NCI-H446 (cell line): Measurements from ENCODE around the gene PNLDC1.
"Not testable (repeated sequence)": the region's sequence is repeated elsewhere in the genome, so short reads cannot be mapped to it uniquely, and the experiment has no call there.

Source experiments
- DNase-seq, 2 experiments: peaks; one replicate each; lab custom pipeline; 2025; lab: John Stamatoyannopoulos, UW

Gene PNLDC1

GRCh38 chr6:159819932-159820640 lies 20.0 kb downstream of the PNLDC1 start:
- DNase-seq, result no peak

- no peak for DNase-seq
Measured at GRCh38 chr6:159821122-159821521, 21.0 kb downstream of the PNLDC1 start.

GRCh38 chr6:159821726-159822125 lies 21.6 kb downstream of the PNLDC1 start:
- no peak for DNase-seq

DNA sequence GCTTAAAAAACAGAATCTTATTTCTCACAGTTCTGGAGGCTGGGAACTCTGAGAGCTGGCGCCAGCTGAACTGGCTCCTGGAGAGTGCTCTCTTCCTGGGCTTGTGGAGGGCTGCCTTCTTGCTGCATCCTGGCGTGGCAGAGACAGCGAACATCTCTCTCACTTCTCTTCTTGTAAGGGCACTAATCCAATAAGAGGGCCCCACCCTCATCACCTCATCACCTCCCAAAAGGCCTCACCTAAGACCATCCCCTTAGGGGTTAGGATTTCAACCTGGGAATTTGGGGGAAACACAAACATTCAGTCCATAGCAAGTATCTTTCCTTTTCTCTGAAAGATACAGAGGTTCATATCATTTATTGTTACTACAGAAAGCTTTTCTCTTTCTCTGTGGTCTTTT lies 23.9 kb downstream of the PNLDC1 start:
- DNase-seq, result no peak

DNA sequence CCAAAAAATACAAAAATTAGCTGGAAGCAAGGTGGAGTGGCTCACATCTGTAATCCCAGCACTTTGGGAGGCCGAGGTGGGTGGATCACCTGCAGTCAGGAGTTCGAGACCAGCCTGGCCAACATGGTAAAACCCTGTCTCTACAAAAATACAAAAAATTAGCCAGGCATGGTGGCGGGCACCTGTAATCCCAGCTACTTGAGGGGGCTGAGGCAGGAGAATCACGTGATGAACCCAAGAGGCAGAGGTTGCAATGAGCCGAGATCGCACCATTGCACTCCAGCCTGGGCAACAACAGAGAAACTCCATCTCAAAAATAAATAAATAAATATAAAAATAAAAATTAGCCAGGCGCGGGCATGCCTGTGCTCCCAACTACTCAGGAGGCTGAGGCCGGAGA lies 24.6 kb downstream of the PNLDC1 start:
- not testable (repeated sequence) for DNase-seq

DNA sequence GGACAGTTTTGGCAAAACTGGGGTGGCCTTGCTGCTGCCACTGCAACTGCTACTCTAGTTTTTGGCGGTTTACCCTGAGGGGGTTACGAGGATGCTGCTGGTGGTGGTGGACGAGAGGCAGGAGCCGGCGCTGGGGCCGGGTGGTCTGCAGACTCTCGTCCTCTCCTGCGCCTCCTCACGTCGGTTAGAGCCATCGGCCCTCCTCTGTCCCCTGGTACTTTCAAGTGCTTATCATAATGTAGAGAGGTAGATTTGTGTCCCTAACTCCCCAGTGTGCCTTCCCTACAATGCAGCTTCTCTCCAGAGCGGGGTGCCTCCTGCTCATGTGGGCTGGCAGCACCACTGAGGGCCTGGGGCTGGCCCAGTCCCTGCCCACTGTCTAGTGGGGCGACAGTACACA lies 25.9 kb downstream of the PNLDC1 start:
- no peak for DNase-seq

DNA sequence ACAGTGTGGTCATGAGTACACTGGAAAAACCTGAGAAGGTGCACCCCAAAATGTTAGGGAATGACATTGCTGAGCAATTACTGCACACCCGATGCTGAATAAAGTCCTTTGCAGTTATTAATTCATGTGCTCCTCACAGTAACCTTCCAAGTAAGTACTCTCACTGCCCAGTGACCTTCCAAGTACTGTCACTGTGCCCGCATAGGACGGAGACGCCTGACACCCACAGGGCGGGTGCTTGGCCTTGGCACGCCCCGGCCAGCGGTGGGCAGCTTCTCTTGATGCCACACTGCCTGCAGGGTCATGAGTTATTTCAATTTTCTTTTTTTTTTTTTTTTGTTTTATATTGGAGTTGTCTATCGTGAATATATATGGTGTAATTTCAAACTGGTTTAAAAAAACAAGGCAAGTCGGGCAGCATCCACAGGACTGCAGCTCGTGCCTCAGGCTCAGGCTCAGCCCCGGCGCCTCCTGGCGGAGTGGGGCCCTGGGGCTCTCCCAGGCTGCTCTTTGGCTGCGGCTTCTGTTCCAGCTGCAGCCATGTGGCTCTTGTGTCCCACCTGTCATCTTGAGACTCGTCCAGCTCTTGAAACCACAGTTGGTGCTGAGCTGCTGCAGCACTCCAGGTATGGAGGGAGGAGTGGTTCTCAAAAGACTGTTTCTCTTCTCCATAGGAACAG lies 27.0 kb downstream of the PNLDC1 start:
- no peak for DNase-seq

DNA sequence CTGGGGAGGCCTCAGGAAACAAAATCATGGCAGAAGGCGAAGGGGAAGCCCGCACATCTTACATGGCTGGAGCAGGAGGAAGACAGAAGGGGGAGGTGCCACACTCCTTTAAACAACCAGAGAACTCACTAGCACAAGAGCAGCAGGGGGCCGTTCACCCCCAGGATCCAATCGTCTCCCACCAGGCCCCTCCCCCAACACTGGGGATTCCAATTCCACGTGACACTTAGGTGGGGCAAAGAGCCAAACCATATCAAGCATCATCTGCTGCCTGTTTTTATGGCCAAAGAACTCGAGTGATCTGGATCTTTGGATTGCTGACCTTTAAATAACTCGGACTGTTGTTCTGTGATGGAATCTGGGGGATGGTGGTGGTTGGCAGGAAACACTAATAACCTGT lies 28.0 kb downstream of the PNLDC1 start:
- no peak for DNase-seq

GRCh38 chr6:159829526-159829925 lies 29.4 kb downstream of the PNLDC1 start:
- DNase-seq, result no peak

DNA sequence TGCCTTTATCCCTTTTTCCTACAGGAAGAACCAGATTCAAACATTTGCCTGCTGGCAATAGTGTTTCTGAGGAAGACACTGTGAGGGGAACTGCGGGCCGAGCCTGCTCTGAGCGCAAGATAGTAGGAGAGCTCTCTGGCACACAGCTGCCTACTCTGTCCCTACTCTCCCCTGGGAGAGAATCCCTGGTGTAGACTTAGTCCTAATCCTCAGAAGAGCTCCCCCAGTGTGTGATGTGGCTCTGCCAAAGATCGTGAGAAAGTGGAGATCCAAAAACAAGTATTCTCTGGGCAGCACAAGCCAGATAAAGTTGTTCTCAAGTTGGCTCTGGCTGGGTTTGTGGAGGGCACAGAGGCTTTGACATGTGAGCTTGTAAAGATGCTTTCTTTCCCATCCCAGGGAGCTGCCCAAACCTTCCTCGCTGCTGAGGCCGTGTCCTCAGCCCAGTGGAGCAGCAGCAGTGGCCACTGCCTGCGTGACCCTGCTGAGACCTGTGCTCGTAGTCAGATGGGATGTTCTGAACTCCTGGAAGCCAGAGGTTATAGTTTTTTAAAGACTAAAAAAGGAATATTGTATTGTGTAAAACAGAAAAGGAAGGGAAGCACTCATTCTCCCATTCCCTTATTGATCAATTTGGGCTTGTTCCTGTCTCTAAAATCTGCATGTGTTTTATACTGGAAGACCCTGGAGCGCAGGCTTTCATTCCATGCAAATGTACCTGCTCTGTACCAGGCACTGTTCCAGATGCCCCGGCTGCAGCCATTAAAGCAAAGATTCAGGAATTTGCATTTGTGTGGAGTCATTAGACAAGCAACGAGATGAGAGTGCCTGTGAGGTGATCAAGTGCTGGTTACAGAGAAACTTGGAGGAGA lies 30.7 kb downstream of the PNLDC1 start:
- DNase-seq, result no peak

- DNase-seq, result no peak
Measured at GRCh38 chr6:159831373-159831679, 31.2 kb downstream of the PNLDC1 start.

- no peak for DNase-seq
Measured at GRCh38 chr6:159832946-159833345, 32.9 kb downstream of the PNLDC1 start.

DNA sequence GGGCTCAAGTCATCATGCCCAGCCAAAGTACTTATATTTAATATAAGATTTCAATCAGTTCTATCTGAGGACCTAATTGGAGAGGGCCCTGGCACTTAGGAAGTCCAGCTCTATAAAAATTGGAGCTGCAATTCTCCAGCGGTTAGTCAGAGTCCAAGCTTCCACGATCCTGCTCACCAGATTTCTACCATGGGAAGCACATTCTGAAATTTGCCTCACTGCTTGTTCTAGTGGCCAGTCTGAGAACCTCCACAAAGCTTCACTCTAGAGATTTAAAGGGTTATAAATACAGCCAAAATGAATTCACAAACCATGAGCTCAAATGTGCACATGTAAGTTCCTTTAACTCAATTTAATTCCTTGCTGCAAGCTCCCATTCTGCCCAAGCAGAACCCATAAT lies 33.5 kb downstream of the PNLDC1 start:
- DNase-seq, result no peak

- DNase-seq, result no peak
Measured at GRCh38 chr6:159833997-159834603, 34.0 kb downstream of the PNLDC1 start.

DNA sequence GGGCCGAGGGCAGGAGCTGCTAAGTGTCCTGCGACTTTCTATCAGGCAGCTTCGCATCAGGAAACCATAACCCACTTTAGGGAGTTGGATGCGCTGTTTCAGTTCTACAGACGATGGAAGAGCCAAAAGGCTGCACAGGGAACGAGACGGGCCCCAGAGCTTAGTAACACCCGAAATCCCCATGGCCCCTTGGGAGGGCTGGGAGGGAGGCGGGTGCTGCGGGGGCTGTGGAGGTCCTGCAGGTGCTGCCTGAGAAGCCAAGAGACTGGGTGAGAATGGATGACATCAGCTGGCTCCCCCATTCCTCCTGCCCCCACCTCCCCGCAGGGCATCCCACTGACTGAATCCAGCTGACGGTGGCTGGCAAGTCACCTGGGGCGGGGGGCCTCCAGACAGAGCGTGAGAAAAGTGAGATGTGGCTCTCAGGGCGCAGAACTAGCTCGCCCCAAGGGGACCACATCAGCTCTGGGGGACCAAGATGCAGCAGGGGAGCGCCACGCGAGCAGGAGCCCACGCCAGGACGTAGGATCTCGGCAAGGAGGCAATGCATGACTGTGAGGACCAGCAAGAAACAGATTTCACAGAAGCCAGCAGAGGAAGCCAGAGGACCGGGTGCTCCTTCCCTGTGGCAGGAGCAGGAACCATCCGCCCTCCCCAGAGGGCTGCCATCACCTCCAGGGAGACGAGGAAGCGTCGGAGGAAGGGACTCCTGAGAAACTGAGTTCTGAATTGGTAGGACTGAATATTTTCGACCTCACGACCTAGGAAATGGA lies 36.8 kb downstream of the PNLDC1 start:
- no peak for DNase-seq

DNA sequence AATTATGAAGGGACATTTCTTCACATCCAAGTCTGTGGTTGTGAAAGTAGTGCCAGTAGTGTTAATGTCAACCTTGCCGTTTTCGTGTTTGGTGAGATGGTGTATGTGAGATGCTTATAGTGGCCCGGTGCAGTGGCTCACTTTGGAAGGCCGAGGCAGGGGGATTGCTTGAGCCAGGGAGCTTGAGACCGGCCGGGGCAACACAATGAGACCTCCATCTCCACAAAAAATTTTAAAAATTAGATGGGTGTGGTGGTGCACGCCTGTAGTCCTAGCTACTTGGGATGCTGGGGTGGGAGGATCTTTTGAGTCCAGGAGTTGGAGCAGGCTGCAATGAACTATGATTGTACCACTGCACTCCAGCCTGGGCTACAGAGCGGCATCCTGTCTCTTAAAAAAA lies 37.4 kb downstream of the PNLDC1 start:
- DNase-seq, result no peak

- no peak for DNase-seq
Measured at GRCh38 chr6:159838020-159838744, 38.1 kb downstream of the PNLDC1 start.

GRCh38 chr6:159842035-159842434 lies 42.0 kb downstream of the PNLDC1 start:
- DNase-seq, result no peak

DNA sequence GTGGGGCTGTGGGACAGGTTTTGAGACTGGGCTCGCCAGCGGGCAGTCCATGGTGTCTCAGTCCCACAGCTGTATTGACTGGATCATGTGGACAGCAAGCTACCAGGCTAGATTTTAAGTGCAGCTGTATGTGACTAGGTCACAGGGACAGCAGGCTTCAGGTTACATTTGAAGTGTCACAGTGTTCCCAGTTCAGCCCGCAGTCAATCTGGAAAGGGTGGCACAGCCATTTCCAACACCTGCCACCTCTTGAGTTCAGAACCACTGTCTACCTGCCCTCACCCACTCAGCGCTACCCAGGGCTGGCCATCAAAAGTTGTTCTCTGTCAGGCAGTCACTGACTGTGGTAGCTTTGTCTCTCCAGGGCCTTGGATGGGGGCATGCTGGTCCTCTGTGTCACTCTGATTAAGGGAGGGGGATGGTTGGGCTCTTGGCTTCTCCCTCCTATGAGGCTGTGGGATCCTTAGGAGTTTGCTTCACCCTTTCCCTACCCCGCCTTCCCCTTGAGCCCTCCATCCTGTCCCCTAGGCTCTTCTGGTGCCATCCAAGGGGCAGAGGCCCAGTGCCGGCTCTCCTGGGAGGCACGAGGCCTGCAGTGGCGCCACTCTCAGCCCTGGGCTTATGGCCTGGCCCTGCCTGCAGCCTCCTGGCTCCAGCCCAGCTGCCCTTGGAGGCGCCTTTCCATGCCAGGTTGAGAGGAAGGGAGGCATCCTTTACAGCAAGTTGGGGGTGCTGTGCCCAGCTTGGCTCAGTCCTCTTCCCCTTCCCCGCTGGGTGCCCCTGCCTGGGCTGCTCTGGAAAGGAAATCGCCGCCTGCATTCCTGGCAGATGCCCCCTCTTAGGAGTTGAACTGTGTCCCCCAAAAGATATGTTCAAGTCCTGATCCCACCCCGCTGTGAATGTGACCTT lies 44.9 kb downstream of the PNLDC1 start:
- DNase-seq, result no peak

DNA sequence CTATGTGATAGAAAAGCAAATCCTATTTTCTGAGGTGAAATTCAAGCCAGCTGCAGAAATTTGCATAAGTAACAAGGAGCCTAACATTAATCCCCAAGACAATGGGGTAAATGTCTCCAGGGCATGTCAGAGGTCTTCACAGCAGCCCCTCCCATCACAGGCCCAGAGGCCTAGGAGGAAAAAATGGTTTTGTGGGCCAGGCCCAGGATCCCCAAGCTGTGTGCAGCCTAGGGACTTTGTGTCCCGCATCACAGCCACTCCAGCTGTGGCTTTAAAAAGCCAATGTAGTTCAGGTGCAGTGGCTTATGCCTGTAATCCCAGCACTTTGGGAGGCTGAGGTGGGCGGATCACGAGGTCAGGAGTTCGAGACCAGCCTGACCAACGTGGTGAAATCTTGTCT lies 48.5 kb downstream of the PNLDC1 start:
- DNase-seq, result not testable (repeated sequence)
